ENCODE results near the gene UBB.
A peak's percentile ranks its signal among the peaks of the same experiment; 100 is the strongest.
"Not testable (repeated sequence)": the region's sequence is repeated elsewhere in the genome, so short reads cannot be mapped to it uniquely, and the experiment has no call there.

Gene UBB

GRCh38 chr17:16384557-16384956, 3.7 kb downstream of the UBB start:
- H3K79me2 ChIP-seq (ENCODE audit: control insufficient read depth, low read length): peaks cover 27% of the 10 kb centered on the region
- H3K27ac ChIP-seq (ENCODE audit: low read depth, low read length): peak overlapping the region; percentile 20
- H3K4me2 ChIP-seq (ENCODE audit: low read length): peak overlapping the region; percentile 28
- no peaks in the 10 kb centered on the region for H3K9me2 ChIP-seq (replicated peaks; ENCODE audit: control insufficient read depth, low read length)
- no peaks in the 10 kb centered on the region; the same call in 1 of the 2 replicates for H3K27me3 ChIP-seq (ENCODE audit: control insufficient read depth, low read length)
- H3F3A ChIP-seq (ENCODE audit: control insufficient read depth, insufficient read depth): peaks cover 27% of the 10 kb centered on the region
- H3K4me1 ChIP-seq (ENCODE audit: control insufficient read depth, low read length): peaks cover 50% of the 10 kb centered on the region
- H4K20me1 ChIP-seq (ENCODE audit: control insufficient read depth, insufficient read depth, low read depth, low read length): peaks cover 6% of the 10 kb centered on the region
- no peaks in the 10 kb centered on the region for H3K9me3 ChIP-seq (ENCODE audit: control insufficient read depth, insufficient read depth, low read length)
- H3K36me3 ChIP-seq (ENCODE audit: control insufficient read depth, low read length): peaks cover 32% of the 10 kb centered on the region
- no peak overlapping the region for H3K4me3 ChIP-seq (ENCODE audit: low read length)
- TF ChIP-seq EZH2phosphoT487 (IDR thresholded peaks at IDR 0.05; ENCODE audit: borderline replicate concordance, low read length): no peak
- TF ChIP-seq, protein P1, sequence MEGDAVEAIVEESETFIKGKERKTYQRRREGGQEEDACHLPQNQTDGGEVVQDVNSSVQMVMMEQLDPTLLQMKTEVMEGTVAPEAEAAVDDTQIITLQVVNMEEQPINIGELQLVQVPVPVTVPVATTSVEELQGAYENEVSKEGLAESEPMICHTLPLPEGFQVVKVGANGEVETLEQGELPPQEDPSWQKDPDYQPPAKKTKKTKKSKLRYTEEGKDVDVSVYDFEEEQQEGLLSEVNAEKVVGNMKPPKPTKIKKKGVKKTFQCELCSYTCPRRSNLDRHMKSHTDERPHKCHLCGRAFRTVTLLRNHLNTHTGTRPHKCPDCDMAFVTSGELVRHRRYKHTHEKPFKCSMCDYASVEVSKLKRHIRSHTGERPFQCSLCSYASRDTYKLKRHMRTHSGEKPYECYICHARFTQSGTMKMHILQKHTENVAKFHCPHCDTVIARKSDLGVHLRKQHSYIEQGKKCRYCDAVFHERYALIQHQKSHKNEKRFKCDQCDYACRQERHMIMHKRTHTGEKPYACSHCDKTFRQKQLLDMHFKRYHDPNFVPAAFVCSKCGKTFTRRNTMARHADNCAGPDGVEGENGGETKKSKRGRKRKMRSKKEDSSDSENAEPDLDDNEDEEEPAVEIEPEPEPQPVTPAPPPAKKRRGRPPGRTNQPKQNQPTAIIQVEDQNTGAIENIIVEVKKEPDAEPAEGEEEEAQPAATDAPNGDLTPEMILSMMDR (IDR thresholded peaks at IDR 0.05; ENCODE audit: low read depth, low read length, poor library complexity, severe bottlenecking): no peak

DNA sequence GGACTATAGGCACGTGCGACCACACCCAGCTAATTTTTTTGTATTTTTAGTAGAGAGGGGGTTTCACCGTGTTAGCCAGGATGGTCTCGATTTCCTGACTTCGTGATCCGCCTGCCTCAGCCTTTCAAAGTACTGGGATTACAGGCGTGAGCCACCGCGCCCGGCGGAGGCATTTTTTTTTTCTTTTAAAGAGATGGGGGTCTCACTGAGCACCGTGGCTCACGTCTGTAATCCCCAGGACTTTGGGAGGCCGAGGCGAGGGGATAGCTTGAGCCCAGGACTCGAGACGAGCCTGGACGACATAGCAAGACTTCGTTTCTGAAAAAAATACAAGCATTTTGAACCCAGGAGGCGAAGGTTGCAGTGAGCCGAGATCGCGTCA, 5.2 kb downstream of the UBB start:
- H3F3A ChIP-seq (ENCODE audit: control insufficient read depth, insufficient read depth): peaks cover 27% of the 10 kb centered on the region
- H3K4me1 ChIP-seq (ENCODE audit: control insufficient read depth, low read length): peaks cover 42% of the 10 kb centered on the region
- peak overlapping the region; percentile 74 for H3K4me3 ChIP-seq (ENCODE audit: low read length)
- H3K27me3 ChIP-seq (ENCODE audit: control insufficient read depth, low read length); H4K20me1 ChIP-seq (ENCODE audit: control insufficient read depth, insufficient read depth, low read depth, low read length); H3K9me2 ChIP-seq (replicated peaks; ENCODE audit: control insufficient read depth, low read length); H3K9me3 ChIP-seq (ENCODE audit: control insufficient read depth, insufficient read depth, low read length): not testable (repeated sequence)
- peak overlapping the region; percentile 83 for H3K4me2 ChIP-seq (ENCODE audit: low read length)
- H3K36me3 ChIP-seq (ENCODE audit: control insufficient read depth, low read length): peaks cover 32% of the 10 kb centered on the region
- H3K79me2 ChIP-seq (ENCODE audit: control insufficient read depth, low read length): peaks cover 25% of the 10 kb centered on the region
- peak overlapping the region; percentile 42; the same call in 1 of the 2 replicates for H3K27ac ChIP-seq (ENCODE audit: low read depth, low read length)

- H3K27me3 ChIP-seq (ENCODE audit: control insufficient read depth, low read length): no peaks in the 10 kb centered on the region; the same call in 1 of the 2 replicates
- TF ChIP-seq, protein P1 (IDR thresholded peaks at IDR 0.05; ENCODE audit: low read depth, low read length, poor library complexity, severe bottlenecking): no peak
- TF ChIP-seq EZH2phosphoT487 (IDR thresholded peaks at IDR 0.05; ENCODE audit: borderline replicate concordance, low read length): no peak
Observed at GRCh38 chr17:16391451-16391850, 10.6 kb downstream of the UBB start.

GRCh38 chr17:16392491-16392890, 11.6 kb downstream of the UBB start:
- not testable (repeated sequence) for H3K27me3 ChIP-seq (ENCODE audit: control insufficient read depth, low read length); H3K4me3 ChIP-seq (ENCODE audit: low read length); H3K4me2 ChIP-seq (ENCODE audit: low read length); H3F3A ChIP-seq (ENCODE audit: control insufficient read depth, insufficient read depth); H3K36me3 ChIP-seq (ENCODE audit: control insufficient read depth, low read length); H3K9me3 ChIP-seq (ENCODE audit: control insufficient read depth, insufficient read depth, low read length); H3K27ac ChIP-seq (ENCODE audit: low read depth, low read length); H3K4me1 ChIP-seq (ENCODE audit: control insufficient read depth, low read length); H3K79me2 ChIP-seq (ENCODE audit: control insufficient read depth, low read length); H4K20me1 ChIP-seq (ENCODE audit: control insufficient read depth, insufficient read depth, low read depth, low read length); H3K9me2 ChIP-seq (replicated peaks; ENCODE audit: control insufficient read depth, low read length)

More at GRCh38 chr17:16391451-16391850, 10.6 kb downstream of the UBB start:
- H4K20me1 ChIP-seq (ENCODE audit: control insufficient read depth, insufficient read depth, low read depth, low read length): no peaks in the 10 kb centered on the region
- H3F3A ChIP-seq (ENCODE audit: control insufficient read depth, insufficient read depth): no peaks in the 10 kb centered on the region; the same call in 1 of the 2 replicates
- H3K4me1 ChIP-seq (ENCODE audit: control insufficient read depth, low read length): peaks cover 7% of the 10 kb centered on the region
- H3K79me2 ChIP-seq (ENCODE audit: control insufficient read depth, low read length): no peaks in the 10 kb centered on the region
- no peak overlapping the region for H3K4me3 ChIP-seq (ENCODE audit: low read length)
- no peaks in the 10 kb centered on the region for H3K9me2 ChIP-seq (replicated peaks; ENCODE audit: control insufficient read depth, low read length)
- no peak overlapping the region for H3K27ac ChIP-seq (ENCODE audit: low read depth, low read length)
- no peaks in the 10 kb centered on the region for H3K9me3 ChIP-seq (ENCODE audit: control insufficient read depth, insufficient read depth, low read length)
- no peak overlapping the region for H3K4me2 ChIP-seq (ENCODE audit: low read length)
- no peaks in the 10 kb centered on the region for H3K36me3 ChIP-seq (ENCODE audit: control insufficient read depth, low read length)

GRCh38 chr17:16395887-16396286, 15.0 kb downstream of the UBB start:
- H3K9me3 ChIP-seq (ENCODE audit: control insufficient read depth, insufficient read depth, low read length): not testable (repeated sequence)

GRCh38 chr17:16396693-16397092, 15.8 kb downstream of the UBB start:
- not testable (repeated sequence) for H3K79me2 ChIP-seq (ENCODE audit: control insufficient read depth, low read length); H3K4me2 ChIP-seq (ENCODE audit: low read length); H3K36me3 ChIP-seq (ENCODE audit: control insufficient read depth, low read length); H3F3A ChIP-seq (ENCODE audit: control insufficient read depth, insufficient read depth); H4K20me1 ChIP-seq (ENCODE audit: control insufficient read depth, insufficient read depth, low read depth, low read length); H3K27ac ChIP-seq (ENCODE audit: low read depth, low read length); H3K4me3 ChIP-seq (ENCODE audit: low read length); H3K9me3 ChIP-seq (ENCODE audit: control insufficient read depth, insufficient read depth, low read length); H3K27me3 ChIP-seq (ENCODE audit: control insufficient read depth, low read length); H3K9me2 ChIP-seq (replicated peaks; ENCODE audit: control insufficient read depth, low read length)
- peaks cover 18% of the 10 kb centered on the region for H3K4me1 ChIP-seq (ENCODE audit: control insufficient read depth, low read length)

More at GRCh38 chr17:16395887-16396286, 15.0 kb downstream of the UBB start:
- not testable (repeated sequence) for H3K27me3 ChIP-seq (ENCODE audit: control insufficient read depth, low read length); H3K36me3 ChIP-seq (ENCODE audit: control insufficient read depth, low read length); H3K9me2 ChIP-seq (replicated peaks; ENCODE audit: control insufficient read depth, low read length); H3K4me3 ChIP-seq (ENCODE audit: low read length); H3K27ac ChIP-seq (ENCODE audit: low read depth, low read length); H3K4me2 ChIP-seq (ENCODE audit: low read length); H3K79me2 ChIP-seq (ENCODE audit: control insufficient read depth, low read length); H4K20me1 ChIP-seq (ENCODE audit: control insufficient read depth, insufficient read depth, low read depth, low read length); H3F3A ChIP-seq (ENCODE audit: control insufficient read depth, insufficient read depth)
- H3K4me1 ChIP-seq (ENCODE audit: control insufficient read depth, low read length): peaks cover 18% of the 10 kb centered on the region
